HG03175 (cell line): ENCODE measurements around the gene NT5C.
"Not testable (repeated sequence)": the region's sequence is repeated elsewhere in the genome, so short reads cannot be mapped to it uniquely, and the experiment has no call there.

Source experiments
- ATAC-seq: cut with Tn5 transposase; IDR thresholded peaks from one replicate; pipeline ENCODE4 v1.9.1; 2021; ENCODE audit warnings: mild to moderate bottlenecking, moderate library complexity; ENCODE audit not compliant: unreplicated experiment

Gene NT5C

DNA sequence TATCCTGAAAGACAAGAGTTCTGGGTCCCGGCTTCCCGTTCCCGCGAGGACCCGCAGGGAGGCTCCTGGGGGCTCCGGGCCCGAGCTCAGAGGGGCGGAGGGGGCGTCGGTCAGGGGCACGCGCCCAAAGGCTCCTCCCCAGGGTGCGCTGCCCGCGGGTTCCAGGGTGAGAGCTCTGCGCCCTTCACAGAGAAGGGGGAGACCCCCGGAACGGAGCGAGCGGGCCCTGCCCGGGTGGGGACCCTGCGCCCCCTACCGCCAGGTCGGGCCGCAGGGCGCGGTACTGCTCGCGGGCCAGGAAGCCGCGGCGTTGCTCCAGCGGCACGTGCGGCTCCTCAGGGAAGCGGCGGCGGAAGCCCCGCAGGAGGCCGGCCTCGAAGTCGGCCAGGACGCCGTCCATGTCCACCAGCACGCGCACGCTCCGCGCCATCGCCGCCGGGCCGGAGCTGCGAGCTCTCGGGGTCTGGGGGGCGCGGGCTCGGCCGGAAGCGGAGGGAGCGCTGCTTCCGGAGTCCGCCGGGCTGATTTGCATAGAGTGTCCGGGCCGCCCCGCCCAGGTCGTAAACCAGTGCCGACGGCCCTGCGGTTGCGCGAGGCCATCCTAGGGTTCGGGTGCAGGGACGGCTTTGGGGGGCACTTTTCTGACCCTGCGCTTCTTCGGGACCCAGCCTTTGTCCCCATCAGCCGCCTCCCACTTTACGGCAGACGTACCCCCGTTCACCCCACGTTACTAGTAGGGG is at the start of gene NT5C:
Gene NT5C, minus strand, starts transcription at position 465 of the 740 bp plus-strand sequence. Its CDS starts 35 bp downstream, at position 430.
- peak; percentile 79 for ATAC-seq

- no peak for ATAC-seq
Observed at GRCh38 chr17:75181110-75181509, 49.6 kb upstream of the NT5C start.

DNA sequence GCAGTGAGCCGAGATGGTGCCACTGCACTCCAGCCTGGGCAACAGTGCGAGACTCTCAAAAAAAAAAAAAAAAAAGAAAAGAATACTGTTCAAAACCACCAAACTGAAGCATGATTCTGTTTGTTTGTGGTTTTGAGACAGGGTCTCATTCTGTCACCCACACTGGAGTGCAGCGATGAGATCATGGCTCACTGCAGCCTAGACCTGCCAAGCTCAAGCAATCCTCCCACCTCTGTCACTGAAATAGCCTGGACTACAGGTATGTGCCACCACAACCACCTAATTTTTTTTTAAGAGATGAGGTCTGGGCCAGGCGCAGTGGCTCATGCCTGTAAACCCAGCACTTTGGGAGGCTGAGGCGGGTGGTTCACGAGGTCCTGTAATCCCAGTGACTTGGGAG is 46.9 kb upstream of the NT5C start:
- no peak for ATAC-seq

DNA sequence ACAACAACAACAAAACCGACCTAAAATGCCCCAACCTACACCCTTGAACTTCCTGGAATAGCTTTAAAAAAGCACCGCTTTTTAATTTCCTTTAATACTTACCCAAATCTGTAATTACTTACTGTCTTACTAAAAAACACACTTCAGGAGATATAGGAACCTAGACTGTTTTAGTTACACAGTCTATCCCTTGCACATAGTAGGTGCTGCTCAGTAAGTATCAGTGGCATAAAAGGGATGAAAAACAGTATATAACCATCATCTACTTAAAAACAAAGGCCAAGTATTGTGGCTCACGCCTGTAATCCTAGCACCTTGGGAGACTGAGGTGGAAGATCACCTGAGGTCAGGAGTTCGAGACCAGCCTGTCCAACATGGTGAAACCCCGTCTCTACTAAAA is 45.1 kb upstream of the NT5C start:
- no peak for ATAC-seq

GRCh38 chr17:75174996-75175395 is 43.5 kb upstream of the NT5C start:
- no peak for ATAC-seq

GRCh38 chr17:75173526-75173925 is 42.0 kb upstream of the NT5C start:
- ATAC-seq: no peak

DNA sequence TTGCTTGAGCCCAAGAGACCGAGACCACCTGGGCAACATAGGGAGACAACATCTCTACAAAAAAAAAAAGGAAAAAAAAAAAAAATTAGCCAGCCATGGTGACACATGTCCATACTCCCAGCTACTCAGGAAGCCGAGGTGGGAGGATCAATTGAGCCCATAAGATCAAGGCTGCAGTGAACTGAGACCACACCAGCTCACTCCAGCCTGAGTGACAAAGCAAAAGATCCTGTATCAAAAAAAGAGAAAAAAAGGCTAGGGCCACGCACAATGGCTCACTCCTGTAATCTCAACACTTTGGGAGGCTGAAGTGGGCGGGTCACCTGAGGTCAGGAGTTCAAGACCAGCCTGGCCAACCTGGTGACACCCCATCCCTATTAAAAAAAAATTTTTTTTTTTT is 37.5 kb upstream of the NT5C start:
- ATAC-seq: no peak

DNA sequence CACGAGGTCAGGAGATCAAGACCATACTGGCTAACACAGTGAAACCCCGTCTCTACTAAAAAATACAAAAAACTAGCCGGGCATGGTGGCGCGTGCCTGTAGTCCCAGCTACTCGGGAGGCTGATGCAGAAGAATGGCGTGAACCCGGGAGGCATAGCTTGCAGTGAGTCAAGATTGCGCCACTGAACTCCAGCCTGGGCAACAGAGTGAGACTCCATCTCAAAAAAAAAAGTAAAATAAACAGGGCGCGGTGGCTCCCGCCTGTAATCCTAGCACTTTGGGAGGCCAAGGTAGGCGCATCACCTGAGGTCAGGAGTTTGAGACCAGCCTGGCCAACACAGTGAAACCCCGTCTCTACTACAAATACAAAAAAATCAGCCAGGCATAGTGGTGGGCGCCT is 33.1 kb upstream of the NT5C start:
- not testable (repeated sequence) for ATAC-seq

GRCh38 chr17:75163074-75163473 is 31.5 kb upstream of the NT5C start:
- no peak for ATAC-seq

DNA sequence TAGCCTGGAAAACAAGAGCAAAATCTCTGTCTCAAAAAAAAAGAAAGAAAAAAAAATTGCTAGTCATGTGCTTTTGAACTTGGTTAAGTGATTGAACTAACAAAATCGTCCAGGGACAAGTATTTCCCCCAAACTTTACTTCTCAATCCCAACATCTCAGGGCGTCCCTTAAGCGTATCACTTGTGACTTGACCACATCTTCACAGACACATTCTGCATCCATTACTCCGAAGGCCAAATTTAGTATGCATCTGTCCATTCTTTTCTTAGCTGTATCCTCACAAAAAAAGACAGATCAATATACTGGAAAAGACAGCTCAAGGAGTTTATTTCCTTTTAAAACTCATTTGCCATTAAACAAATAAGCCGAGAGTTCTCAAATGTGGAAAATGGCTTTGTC is 28.7 kb upstream of the NT5C start:
- no peak for ATAC-seq

DNA sequence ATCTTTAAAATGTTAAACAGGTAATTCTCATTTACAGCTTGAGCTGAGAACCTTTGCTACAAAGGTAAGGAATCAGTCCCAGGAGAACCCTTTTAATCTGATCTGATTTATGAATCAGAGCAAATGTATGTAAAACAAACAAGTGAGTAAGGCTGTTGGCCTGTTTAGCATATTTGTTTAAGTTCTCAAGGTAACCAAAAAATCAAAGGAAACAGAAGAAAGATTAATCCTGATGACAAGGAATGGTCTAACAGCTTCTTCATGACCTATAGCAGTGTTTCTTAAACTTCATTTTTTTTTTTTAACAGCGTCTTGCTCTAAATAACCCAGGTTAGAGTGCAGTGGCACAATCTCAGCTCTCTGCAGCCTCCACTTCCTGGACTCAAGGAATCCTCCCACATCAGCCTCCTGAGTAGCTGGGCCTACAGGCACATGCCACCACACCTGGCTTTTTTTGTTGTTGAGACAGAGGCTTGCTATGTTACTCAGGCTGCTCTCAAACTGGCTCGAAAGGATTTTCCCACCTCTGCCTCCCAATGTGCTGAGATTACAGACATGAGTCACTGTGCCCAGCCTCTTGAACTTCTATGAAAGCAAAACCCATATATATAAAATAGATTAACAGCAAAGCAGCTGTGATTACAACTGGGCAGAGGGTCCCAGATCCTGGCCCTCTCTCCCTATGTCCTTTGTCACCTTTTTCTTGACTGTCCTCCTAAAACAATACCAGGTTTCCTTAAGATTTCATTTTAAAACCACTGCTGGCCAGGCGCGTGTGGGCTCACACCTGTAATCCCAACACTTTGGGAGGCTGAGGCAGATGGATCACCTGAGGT is 27.9 kb upstream of the NT5C start:
- ATAC-seq: no peak

DNA sequence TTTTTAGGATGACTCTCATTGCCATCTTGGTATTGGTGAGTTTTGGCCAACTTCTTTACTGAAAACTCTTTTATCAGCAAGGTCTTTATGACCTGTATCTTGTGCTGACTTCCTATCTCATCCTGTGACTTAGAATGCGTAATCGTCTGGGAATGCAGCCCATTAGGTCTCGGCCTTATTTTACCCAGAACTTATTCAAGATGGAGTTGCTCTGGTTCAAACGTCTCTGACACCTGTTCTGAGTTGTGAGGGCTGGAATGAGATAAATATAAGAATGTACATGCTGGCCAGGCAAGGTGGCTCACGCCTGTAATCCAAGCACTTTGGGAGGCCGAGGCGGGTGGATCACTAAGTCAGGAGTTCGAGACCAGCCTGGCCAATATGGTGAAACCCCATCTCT is 26.9 kb upstream of the NT5C start:
- not testable (repeated sequence) for ATAC-seq

DNA sequence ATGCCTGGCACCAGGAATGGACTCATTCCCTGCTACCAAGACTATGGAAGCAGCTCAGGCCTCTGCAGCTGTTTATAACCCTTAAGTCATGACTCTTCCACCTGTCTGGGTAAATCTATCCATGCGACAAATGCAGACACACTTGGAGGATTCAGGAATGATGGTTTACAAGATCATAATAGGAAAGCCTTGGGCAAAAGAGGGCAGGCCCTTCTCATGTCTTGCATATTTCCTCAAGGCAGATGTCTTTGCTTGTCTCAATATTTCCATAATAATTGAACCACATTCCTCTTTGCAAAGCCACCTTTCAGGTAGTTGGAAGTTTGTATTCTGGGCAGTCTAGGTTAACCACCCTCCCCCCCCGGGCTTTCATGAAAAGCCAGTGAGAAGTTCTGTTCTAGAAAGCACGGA is 23.7 kb upstream of the NT5C start:
- ATAC-seq: no peak

GRCh38 chr17:75154195-75155106 is 22.9 kb upstream of the NT5C start, which contains the start of gene JPT1:
Gene JPT1, minus strand, starts transcription at chr17:75154512. Its CDS starts 115 bp downstream, at chr17:75154397.
- ATAC-seq: peak; percentile 97

GRCh38 chr17:75153780-75154194 is 22.2 kb upstream of the NT5C start:
- no peak for ATAC-seq

DNA sequence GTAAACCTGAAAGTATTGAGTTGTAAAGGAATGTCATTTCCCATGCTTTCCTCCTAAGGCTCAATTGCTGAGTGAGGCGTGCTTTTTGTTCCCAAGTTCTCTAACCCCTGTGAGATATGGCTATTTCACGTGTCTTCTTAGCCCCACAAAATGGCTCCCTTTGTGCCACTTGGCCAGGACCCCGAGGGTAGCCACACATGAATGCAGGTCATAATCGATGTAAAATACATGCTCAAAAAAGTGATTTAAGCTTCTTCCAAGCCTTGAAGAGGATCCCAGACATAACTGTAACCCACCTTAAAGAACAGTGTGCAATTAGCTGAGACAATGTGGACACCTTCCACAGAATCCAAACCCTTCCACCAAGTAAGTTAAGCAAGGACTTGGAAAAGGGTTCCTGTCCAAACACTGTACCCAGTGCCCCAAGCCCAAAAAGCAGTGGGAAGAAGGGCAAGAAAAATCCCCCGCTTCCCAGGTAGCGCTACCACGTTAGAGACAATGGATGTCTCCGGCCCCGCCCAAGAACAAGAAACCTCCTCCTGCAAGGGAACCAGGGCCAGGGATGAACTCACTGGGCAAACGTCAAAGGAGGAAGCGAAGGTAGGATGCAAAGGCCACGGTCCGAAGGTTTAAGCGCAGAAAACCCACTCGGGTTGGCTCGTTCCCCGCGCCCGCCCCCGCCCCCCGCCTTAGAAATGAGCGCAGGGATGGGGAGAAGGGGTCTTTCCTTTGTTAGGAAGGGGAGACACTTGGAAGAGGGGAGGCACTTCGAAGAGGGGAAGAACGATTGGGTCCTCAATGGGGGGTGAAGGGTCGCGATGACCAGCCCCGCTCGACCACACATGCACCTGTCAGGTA is 21.6 kb upstream of the NT5C start:
- ATAC-seq: no peak

DNA sequence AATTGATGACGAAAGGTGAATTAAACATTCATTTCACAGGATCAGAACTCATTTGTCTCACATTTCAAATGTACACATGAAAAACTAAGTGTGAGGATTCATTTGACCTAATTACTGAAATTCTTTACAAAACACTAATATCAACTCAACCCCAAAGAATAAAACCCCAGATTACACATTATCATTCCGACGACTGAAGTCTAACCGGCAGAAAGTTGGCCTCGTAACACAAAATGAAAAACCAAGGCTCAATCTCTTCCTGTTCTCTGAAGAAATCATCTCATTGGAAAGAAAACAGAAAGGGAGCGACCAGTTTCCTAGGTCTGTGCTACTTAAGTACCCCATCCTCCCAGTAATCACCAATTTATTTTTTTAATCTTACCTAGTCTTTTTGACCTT is 21.0 kb upstream of the NT5C start:
- ATAC-seq: no peak

- ATAC-seq: no peak
Observed at GRCh38 chr17:75151930-75152329, 20.4 kb upstream of the NT5C start.

GRCh38 chr17:75147878-75148546 is 16.5 kb upstream of the NT5C start:
- no peak for ATAC-seq

GRCh38 chr17:75146592-75146991 is 15.1 kb upstream of the NT5C start:
- ATAC-seq: no peak
